ENCODE data around the gene PPP2R2D.
"Not testable (repeated sequence)": the region's sequence is repeated elsewhere in the genome, so short reads cannot be mapped to it uniquely, and the experiment has no call there.

PPP2R2D gene

DNA sequence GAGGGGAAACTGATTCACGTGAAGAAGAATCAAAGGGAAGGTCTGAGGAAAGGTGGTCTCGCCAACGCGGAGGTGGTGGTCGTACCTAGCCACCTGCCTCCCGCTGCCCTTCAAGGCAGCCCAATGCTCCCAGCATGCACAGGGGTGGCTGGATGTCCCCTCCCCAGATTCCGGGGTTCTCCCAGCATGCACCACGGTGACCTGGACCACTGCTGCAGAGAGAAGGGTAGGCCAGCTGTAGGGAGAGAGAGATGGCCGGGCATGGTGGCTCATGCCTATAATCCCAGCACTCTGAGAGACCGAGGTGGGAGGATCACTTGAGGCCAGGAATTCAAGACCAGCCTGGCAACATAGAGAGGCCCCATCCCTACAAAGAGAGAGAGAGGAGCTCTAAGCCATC, 32.4 kb upstream of the PPP2R2D start:
- no peak for DNase-seq

GRCh38 chr10:131869344-131869743, 31.5 kb upstream of the PPP2R2D start:
- no peak for DNase-seq

DNA sequence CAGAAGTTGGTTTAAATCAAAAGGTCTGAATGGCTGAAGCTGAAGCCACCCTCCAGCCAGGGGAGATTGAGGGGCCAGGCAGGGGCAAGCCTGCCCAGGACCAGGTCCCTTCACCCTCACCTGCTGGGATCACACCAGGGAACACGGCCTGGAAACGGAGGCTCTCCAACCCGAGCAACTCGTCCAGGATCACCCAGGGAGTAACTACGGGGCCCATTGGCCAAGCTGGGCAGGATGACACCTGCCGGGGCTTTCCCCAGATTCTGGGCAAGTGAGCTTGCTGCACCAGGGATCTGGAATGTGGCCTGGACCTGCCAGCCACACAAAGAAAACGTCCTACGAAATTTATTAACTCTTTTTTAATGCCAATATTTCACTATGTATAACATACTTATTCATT, 30.4 kb upstream of the PPP2R2D start:
- DNase-seq, result no peak

GRCh38 chr10:131870831-131871672, 29.8 kb upstream of the PPP2R2D start:
- no peak for DNase-seq

DNA sequence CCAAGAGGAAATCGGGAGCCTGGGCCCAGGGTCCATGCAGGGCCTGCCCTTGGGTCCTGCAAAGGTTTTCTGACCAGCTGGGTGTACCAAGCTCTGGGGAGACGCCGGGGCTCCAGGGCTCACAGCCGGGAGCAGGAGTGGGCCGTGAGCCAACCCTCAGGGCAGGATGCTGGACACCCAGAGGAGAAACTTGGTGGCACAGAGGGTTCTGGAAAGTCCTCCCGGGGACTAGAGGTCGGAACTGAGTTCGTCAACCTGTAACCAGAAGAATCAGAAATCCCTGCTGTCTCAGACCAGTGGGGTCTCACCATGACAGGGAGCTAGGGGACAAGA, 29.2 kb upstream of the PPP2R2D start:
- DNase-seq, result no peak

- no peak for DNase-seq
Observed at GRCh38 chr10:131872011-131872826, 28.6 kb upstream of the PPP2R2D start.

DNA sequence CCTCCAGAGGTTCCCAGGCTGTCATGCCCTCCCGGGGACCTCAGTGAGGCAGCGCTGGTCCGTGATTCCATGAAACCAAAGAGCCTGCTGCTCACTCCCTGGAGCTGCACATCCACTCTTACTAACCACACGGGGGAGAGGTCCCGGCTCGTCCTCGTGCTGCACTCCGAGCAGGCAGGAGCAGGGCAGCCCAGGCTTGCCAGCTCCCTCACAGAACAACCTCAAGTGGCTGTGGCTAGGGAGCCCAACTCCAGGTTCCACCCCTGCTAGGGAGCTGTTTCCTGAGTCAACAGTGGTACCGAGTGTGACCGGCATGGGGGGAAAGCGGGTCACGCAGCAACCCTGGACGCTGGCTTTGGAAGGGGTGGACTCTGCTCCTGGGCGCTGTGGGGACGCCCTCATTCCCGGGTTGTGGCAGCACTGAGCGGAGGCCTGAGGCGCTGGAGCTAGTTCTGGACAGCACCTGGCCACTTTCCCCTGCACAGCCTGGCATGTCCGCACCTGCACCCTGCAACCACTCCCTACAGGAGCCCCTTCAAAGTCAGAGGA, 27.9 kb upstream of the PPP2R2D start:
- no peak for DNase-seq

- DNase-seq, result peak; percentile 85
Observed at GRCh38 chr10:131874991-131875451, 25.8 kb upstream of the PPP2R2D start.

DNA sequence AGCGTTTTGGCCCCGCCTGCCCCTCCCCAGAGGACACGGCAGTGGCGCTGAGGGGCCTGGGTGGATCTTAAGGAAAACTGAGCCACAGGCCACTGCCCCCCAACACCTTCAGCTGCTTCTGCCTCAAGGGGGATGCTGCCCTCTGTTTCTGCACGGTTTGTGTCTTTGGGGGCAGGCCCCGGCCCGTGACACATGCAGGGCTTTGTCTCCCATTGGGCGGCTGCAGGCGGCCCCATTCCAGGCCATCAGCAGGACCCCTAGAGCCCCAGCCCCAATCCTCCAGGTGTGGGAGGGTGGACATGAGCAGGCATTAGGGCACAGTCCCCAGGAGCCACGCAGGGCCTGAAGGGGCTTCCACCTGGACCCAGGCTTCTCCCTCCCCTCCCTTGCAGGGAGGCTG, 25.3 kb upstream of the PPP2R2D start:
- no peak for DNase-seq

GRCh38 chr10:131876017-131876416, 24.8 kb upstream of the PPP2R2D start:
- no peak for DNase-seq

DNA sequence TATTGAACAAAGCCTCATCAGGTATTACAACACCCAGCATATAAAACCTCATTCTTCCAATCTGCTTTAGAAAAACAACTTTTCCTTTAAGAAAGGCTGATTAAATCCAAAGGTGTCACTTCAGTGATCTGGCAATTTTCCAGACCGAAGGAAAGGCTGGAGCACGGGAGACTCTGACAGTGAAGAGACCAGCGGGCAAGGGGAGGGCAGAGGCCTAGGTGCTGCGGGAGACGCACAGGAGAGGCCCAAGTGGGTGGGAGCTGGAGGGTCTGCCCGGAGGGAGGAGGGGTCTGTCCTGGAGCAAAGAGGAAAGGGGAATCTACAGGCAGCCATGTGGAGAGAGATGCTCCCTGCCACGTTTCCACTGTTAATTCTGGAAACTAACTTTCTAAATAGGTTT, 24.3 kb upstream of the PPP2R2D start:
- DNase-seq, result no peak

GRCh38 chr10:131880016-131880590, 20.7 kb upstream of the PPP2R2D start:
- DNase-seq, result no peak

- DNase-seq, result no peak
Observed at GRCh38 chr10:131881104-131881880, 19.5 kb upstream of the PPP2R2D start.

GRCh38 chr10:131882151-131882550, 18.7 kb upstream of the PPP2R2D start:
- no peak for DNase-seq

DNA sequence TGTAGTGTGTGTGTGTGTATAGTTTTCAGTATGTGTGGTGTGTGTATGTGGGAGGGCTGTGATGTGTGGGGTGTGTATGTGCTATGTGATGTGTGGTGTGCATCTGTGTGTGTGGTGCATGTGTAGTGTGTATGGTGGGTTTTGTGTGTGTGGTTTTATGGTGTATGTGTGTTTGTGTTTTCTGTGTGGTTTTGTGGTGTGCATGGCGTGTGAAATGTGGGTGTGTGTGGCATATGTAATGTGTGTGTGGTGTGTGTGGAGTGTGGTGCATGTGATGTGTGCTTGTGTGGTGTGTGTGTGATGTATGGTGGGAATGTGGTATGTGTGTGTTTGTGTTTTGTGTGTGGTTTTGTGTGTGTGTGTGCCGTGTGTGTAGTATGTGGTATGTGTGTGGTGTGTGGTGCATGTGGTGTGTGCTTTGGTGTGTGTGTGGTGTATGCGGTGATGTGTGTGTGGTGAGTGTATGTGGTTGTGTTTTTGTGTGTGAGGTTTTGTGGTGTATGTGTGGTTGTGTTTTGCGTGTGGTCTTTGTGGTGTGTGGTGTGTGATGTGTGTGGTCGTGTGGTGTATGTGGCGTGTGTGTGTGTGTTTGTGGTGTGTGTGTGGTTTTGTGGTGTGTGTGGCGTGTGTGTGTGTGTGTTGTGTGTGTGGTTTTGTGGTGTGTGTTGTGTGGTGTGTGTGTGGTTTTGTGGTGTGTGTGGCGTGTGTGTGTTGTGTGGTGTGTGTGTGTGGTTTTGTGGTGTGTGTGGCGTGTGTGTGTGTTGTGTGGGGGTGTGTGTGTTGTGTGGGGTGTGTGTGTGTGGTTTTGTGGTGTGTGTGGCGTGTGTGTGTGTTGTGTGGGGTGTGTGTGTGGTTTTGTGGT, 18.0 kb upstream of the PPP2R2D start:
- no peak for DNase-seq

GRCh38 chr10:131883621-131884393, 17.0 kb upstream of the PPP2R2D start:
- DNase-seq, result not testable (repeated sequence)

DNA sequence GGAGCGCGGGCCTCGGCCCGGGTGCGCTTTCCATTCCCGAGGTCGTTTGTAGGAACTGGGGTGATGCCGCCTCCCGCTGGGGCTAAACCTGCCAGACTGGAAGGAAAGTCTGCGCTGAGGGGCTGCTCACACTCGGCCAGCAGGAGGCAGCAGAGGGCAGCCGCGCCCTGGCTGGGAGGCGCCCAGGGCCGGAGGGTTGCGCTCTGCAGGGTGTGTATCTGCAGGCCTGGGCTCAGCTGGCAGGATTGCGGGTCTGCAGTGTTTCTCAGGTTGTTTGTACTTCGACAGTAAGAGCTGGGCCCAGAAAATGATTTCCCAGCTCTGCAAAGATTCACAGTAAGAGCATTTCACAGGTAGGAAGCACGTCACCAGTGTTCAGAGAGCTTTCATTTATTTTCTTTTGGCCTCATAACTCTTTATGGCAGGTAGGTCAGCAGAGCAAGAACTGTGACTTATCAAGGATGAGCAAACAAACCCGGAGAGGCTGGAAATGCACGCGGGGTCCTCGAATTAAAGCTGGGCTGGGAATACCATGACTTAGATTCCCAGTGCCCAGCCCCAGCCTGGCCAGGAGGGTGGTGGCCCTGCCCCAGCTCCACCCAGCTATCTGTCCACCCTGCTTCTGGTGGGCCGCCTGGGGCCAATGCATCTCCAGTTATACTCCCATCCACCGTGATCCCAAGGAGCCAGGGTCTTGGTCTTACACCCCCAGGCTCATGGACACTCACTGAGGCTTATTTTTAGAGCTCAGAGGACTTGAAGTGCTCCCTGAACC, 15.2 kb upstream of the PPP2R2D start:
- peak; percentile 51 for DNase-seq

DNA sequence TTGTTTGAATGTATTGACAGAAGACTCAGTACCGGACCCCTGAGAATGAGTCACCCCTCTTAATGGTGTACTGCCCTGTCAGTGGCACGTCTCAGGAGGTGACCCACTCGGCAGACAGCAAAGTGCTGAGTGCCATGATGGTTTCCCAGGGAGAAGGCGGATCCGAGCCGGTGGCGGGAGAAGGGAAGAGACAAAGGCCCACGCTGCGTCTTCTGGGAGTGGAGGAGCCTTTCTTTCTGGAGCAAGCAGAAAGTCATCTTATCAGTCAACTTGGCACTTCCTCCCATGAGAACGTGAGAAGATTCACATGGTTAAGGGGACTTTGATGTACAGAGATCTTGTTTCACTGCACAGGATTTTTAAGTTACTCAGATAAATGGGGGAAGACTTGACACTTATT, 14.6 kb upstream of the PPP2R2D start:
- DNase-seq, result no peak

- no peak for DNase-seq
Observed at GRCh38 chr10:131888186-131888604, 12.6 kb upstream of the PPP2R2D start.

GRCh38 chr10:131889755-131890154, 11.1 kb upstream of the PPP2R2D start:
- no peak for DNase-seq

Data from left hindlimb (tissue), 1 donor.